Adrenal gland (tissue), 12 donors: ENCODE results near the gene DMRT3. TPM values are rescaled to one million over a fixed set of nuclear protein-coding genes. Genes with fewer than 3 reads are reported as not detected.

ENCODE experiments used
- DNase-seq, 7 donors: peaks; one replicate each; pipeline ENCODE4 v3.0.0-alpha.2; 2019 to 2020
- H3K27ac ChIP-seq, 5 donors: fragments of 200-600 bp; sonication (generic) in 4 of 5; 1 replicate in 3 of 5; 2 replicates in 2 of 5; pipeline versions ENCODE4 v1.5.1 to v1.8.0; 2016 to 2020; ENCODE audit warnings: mild to moderate bottlenecking in 1 of 5
- H3K27me3 ChIP-seq: fragments of 200-600 bp; 2 replicates; pipeline ENCODE4 v1.8.0; 2021
- H3K36me3 ChIP-seq, 2 donors: fragments of 200-600 bp; replicated peaks in 1 of 2; 1 replicate in 1 of 2; 2 replicates in 1 of 2; pipeline versions ENCODE4 v1.5.1 to v1.8.0; 2018 to 2022
- H3K4me1 ChIP-seq, 2 donors: fragments of 200-600 bp; replicated peaks in 1 of 2; 1 replicate in 1 of 2; 2 replicates in 1 of 2; pipeline versions ENCODE4 v1.5.1 to v1.8.0; 2018 to 2021
- H3K4me3 ChIP-seq, 4 donors: fragments of 200-600 bp; sonication (generic) in 3 of 4; one replicate each; pipeline ENCODE4 v1.5.1; 2016 to 2018
- H3K9me3 ChIP-seq, 3 donors: fragments of 200-600 bp; sonication (generic) in 1 of 3; replicated peaks in 1 of 3; 1 replicate in 2 of 3; 2 replicates in 1 of 3; pipeline versions ENCODE4 v1.5.1 to v1.8.0; 2016 to 2021
- CTCF ChIP-seq, 6 experiments: fragments of 450-650 bp in 4 of 6; fragments of 200-600 bp in 2 of 6; sonication (generic) in 1 of 6; IDR thresholded peaks; 1 replicate in 5 of 6; 2 replicates in 1 of 6; pipeline versions ENCODE4 v1.5.1 to v1.8.0; 2016 to 2021; ENCODE audit warnings: antibody characterized with exemption in 6 of 6, mild to moderate bottlenecking in 2 of 6, moderate library complexity in 1 of 6
- POLR2A ChIP-seq, 2 donors: fragments of 450-650 bp; IDR thresholded peaks; one replicate each; pipeline ENCODE4 v1.6.1; 2017; ENCODE audit warnings: antibody characterized with exemption in 2 of 2, mild to moderate bottlenecking in 2 of 2, moderate library complexity in 1 of 2
- WGBS, 4 donors: extraction: QIAGEN DNeasy Blood & Tissue Kit in 2 of 4; methylation state at CpG; one replicate each; pipeline versions ENCODE4 v1.1.5 to v1.1.7; 2013 to 2017; 5-methylcytosine and 5-hydroxymethylcytosine counted together
- intact Hi-C, 2 donors: fragments of 100-400 bp; cut with DNase I; formaldehyde crosslinking; loops; one replicate each; pipeline versions ENCODE4 v1.14.1 to v1.15.0; 2022 to 2023
- polyA plus RNA-seq, 3 donors: library from polyadenylated mRNA; stranded (reverse); fragments of 200-250 nt in 2 of 3; fragments of 350-450 nt in 1 of 3; fragmentation: Illumina TruSeq in 1 of 3; extraction: RNeasy Lipid Tissue Mini Kit (QIAGEN cat#74804) in 1 of 3; gene quantifications; one replicate each; pipeline ENCODE4 v1.2.3, GENCODE V29; 2013 to 2014
- total RNA-seq, 9 donors: library from RNA; depleted of rRNA in 4 of 9; stranded (reverse); fragments of >200 nt in 4 of 9; fragments of 120-200 nt in 1 of 9; fragmentation: NEBNext Ultra II Directional in 1 of 9; extraction: Animal tissue kit (Norgen Biotek cat#: 25700) in 1 of 9; gene quantifications; one replicate each; pipeline versions ENCODE4 v1.1.0 to v1.2.4, GENCODE V29; 2013 to 2023
- donor health status: healthy with polysubstance abuse.
- donor health status: Bipolar disorder and iron deficiency.
- donor health status: DM: yes; HTN: yes; CAD: no.
- donor health status: DM: no; HTN: no; CAD: no.
- donor health status: DM: no; HTN: no; CAD: no.
- donor health status: DM: yes; HTN: yes; CAD: no.

The DMRT3 gene
- total and polyA plus RNA-seq, 12 donors: 0.07 TPM; not detected in 11

GRCh38 chr9:981491-981898 lies 5.0 kb downstream of the DMRT3 start:
- no peak for DNase-seq
- Histone ChIP-seq H3K27ac (no peak overlapping the region), H3K4me3 (no peak overlapping the region), H3K27me3 (peaks cover 76% of the 10 kb centered on the region), H3K9me3 (no peaks in the 10 kb centered on the region), H3K4me1 (no peaks in the 10 kb centered on the region), H3K36me3 (no peaks in the 10 kb centered on the region)
- no peak for TF ChIP-seq CTCF (IDR thresholded peaks at IDR 0.05)
- TF ChIP-seq POLR2A (IDR thresholded peaks at IDR 0.05): no peak
- WGBS, 4 donors: 4 to 14% (median 7%) methylated on average over 16 of the region's 16 CpGs
- intact Hi-C loops: no loop called here

GRCh38 chr9:982394-983230 lies 6.2 kb downstream of the DMRT3 start:
- H3K27ac ChIP-seq: no peak overlapping the region
- intact Hi-C loops: no loop called here
- H3K27me3 ChIP-seq: peaks cover 67% of the 10 kb centered on the region
- H3K9me3 ChIP-seq: no peaks in the 10 kb centered on the region
- H3K36me3 ChIP-seq: no peaks in the 10 kb centered on the region
- H3K4me1 ChIP-seq: no peaks in the 10 kb centered on the region
- no peak for DNase-seq
- WGBS, 4 donors: 36 to 38% (median 38%) methylated on average over 15 of the region's 15 CpGs
- TF ChIP-seq CTCF (IDR thresholded peaks at IDR 0.05) (no peak), POLR2A (IDR thresholded peaks at IDR 0.05) (no peak)
- H3K4me3 ChIP-seq: no peak overlapping the region

- no peak overlapping the region for H3K27ac ChIP-seq
- no peaks in the 10 kb centered on the region for H3K36me3 ChIP-seq
- H3K4me1 ChIP-seq: no peaks in the 10 kb centered on the region
- H3K9me3 ChIP-seq: no peaks in the 10 kb centered on the region
- TF ChIP-seq CTCF (IDR thresholded peaks at IDR 0.05) (no peak), POLR2A (IDR thresholded peaks at IDR 0.05) (no peak)
- H3K4me3 ChIP-seq: no peak overlapping the region
- intact Hi-C loops: no loop called here
- no peaks in the 10 kb centered on the region for H3K27me3 ChIP-seq
- WGBS, 4 donors: 60 to 82% (median 66%) methylated on average over 4 of the region's 4 CpGs
- DNase-seq: no peak
Observed at GRCh38 chr9:994005-994404, 17.6 kb downstream of the DMRT3 start.

GRCh38 chr9:995192-995591 lies 18.7 kb downstream of the DMRT3 start:
- Histone ChIP-seq H3K4me3 (no peak overlapping the region), H3K27ac (no peak overlapping the region), H3K36me3 (no peaks in the 10 kb centered on the region), H3K9me3 (no peaks in the 10 kb centered on the region), H3K4me1 (no peaks in the 10 kb centered on the region), H3K27me3 (no peaks in the 10 kb centered on the region)
- TF ChIP-seq CTCF (IDR thresholded peaks at IDR 0.05) (no peak), POLR2A (IDR thresholded peaks at IDR 0.05) (no peak)
- intact Hi-C loops: no loop called here
- 77 to 85% (median 81%) methylated on average over 4 of the region's 4 CpGs for WGBS, 4 donors
- DNase-seq: no peak
